WTC11 (cell line): Measurements from ENCODE around the gene SH2D4B.

ENCODE experiments used
- CREB1 ChIP-seq: sonication (generic); formaldehyde crosslinking; IDR thresholded peaks from 2 replicates; pipeline ENCODE4 v1.8.0; 2023; ENCODE audit warnings: mild to moderate bottlenecking, missing genetic modification reagents
- CREM ChIP-seq: sonication (generic); formaldehyde crosslinking; IDR thresholded peaks from 2 replicates; pipeline ENCODE4 v1.8.1; 2022; ENCODE audit warnings: mild to moderate bottlenecking, missing genetic modification reagents, moderate library complexity
- CTCF ChIP-seq: fragments of 200-600 bp; IDR thresholded peaks from 2 replicates; pipeline ENCODE4 v1.8.0; 2022; ENCODE audit warnings: antibody characterized with exemption
- FOXP4 ChIP-seq: sonication (generic); formaldehyde crosslinking; IDR thresholded peaks from 2 replicates; pipeline ENCODE4 v1.8.0; 2022; ENCODE audit warnings: mild to moderate bottlenecking, missing genetic modification reagents
- HMGA2 ChIP-seq: fragments of 250-450 bp; sonication (Bioruptor Pico); IDR thresholded peaks from 2 replicates; pipeline ENCODE4 v1.4.0; 2021; ENCODE audit warnings: mild to moderate bottlenecking, moderate library complexity
- MAX ChIP-seq: sonication (generic); formaldehyde crosslinking; IDR thresholded peaks from 2 replicates; pipeline ENCODE4 v1.8.0; 2022; ENCODE audit warnings: mild to moderate bottlenecking, missing genetic modification reagents
- MLX ChIP-seq: sonication (generic); formaldehyde crosslinking; IDR thresholded peaks from 2 replicates; pipeline ENCODE4 v1.8.1; 2023; ENCODE audit warnings: mild to moderate bottlenecking, missing genetic modification reagents, moderate library complexity
- NR1H2 ChIP-seq: sonication (generic); formaldehyde crosslinking; IDR thresholded peaks from 2 replicates; pipeline ENCODE4 v1.9.0; 2021; ENCODE audit warnings: mild to moderate bottlenecking, moderate library complexity, missing genetic modification reagents
- RELA ChIP-seq: sonication (generic); formaldehyde crosslinking; IDR thresholded peaks from 2 replicates; pipeline ENCODE4 v1.8.1; 2022; ENCODE audit warnings: missing genetic modification reagents, mild to moderate bottlenecking, borderline replicate concordance
- SP1 ChIP-seq: sonication (generic); formaldehyde crosslinking; conservative IDR thresholded peaks from 2 replicates; pipeline ENCODE4 v1.8.1; 2022; ENCODE audit warnings: missing genetic modification reagents
- STAT6 ChIP-seq: sonication (generic); formaldehyde crosslinking; conservative IDR thresholded peaks from 2 replicates; pipeline ENCODE4 v1.8.1; 2023; ENCODE audit warnings: mild to moderate bottlenecking, low read depth, missing genetic modification reagents, moderate library complexity
- USF2 ChIP-seq: sonication (generic); formaldehyde crosslinking; IDR thresholded peaks from 2 replicates; pipeline ENCODE4 v1.8.1; 2023; ENCODE audit warnings: mild to moderate bottlenecking, missing genetic modification reagents, moderate library complexity

GRCh38 chr10:80603516-80603915, 65.8 kb downstream of the SH2D4B start:
- TF ChIP-seq FOXP4 (CRISPR knock-in tag) (no peak), STAT6 (CRISPR knock-in tag) (no peak), SP1 (CRISPR knock-in tag) (no peak), CTCF (no peak), MAX (CRISPR knock-in tag) (no peak), NR1H2 (CRISPR knock-in tag) (no peak), CREM (CRISPR knock-in tag) (no peak), CREB1 (CRISPR knock-in tag) (no peak), USF2 (CRISPR knock-in tag) (no peak), RELA (no peak), MLX (CRISPR knock-in tag) (no peak), HMGA2 (CRISPR knock-in tag) (no peak)
